SK-N-SH (cell line): Measurements from ENCODE around the gene LRRC51.

Experiments used
- GABPA ChIP-seq: IDR thresholded peaks from 2 replicates; pipeline ENCODE4 v1.4.0; 2012; ENCODE audit warnings: low read depth, mild to moderate bottlenecking
- RCOR1 ChIP-seq: fragments of 150-350 bp; IDR thresholded peaks from 2 replicates; pipeline ENCODE4 v1.6.1; 2017; ENCODE audit warnings: antibody characterized with exemption, low read length
- TCF12 ChIP-seq: IDR thresholded peaks from 2 replicates; pipeline ENCODE4 v1.4.0; 2012
- TEAD4 ChIP-seq: IDR thresholded peaks from 2 replicates; pipeline ENCODE4 v1.4.0; 2012; ENCODE audit warnings: mild to moderate bottlenecking, borderline replicate concordance; ENCODE audit not compliant: insufficient read depth
- TF ChIP-seq, protein P1 (sequence below): IDR thresholded peaks from 2 replicates; pipeline ENCODE4 v1.4.0; 2012; ENCODE audit warnings: low read depth, borderline replicate concordance
- TF ChIP-seq, protein P2 (sequence below): fragments of 200-600 bp; sonication (generic); IDR thresholded peaks from 2 replicates; pipeline ENCODE4 v1.6.1; 2017; ENCODE audit warnings: antibody characterized with exemption, mild to moderate bottlenecking, moderate library complexity
- TF ChIP-seq, protein P3 (sequence below): fragments of 150-350 bp; IDR thresholded peaks from 2 replicates; pipeline ENCODE4 v1.6.1; 2017; ENCODE audit warnings: antibody characterized with exemption, low read length, low read depth, borderline replicate concordance

DNA sequence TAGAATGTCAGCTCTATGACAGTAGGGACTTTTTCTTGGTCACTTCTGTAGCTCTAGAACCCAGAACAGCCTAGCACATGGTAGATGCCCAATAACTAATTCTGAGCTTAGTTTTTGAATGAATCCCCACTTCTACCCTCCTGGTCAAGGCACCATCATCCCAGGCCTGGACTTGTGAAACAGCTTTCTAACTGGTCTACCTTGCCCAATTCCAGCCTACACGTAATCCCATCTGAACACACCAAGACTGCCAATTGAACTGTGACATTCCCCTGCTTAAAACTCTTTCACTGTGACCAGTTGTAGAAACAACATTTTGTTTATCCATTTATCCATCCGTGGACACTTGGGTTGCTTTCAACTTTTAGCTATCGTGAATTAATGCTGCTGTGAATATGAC is 48.7 kb downstream of the LRRC51 start:
- TF ChIP-seq, protein P1, sequence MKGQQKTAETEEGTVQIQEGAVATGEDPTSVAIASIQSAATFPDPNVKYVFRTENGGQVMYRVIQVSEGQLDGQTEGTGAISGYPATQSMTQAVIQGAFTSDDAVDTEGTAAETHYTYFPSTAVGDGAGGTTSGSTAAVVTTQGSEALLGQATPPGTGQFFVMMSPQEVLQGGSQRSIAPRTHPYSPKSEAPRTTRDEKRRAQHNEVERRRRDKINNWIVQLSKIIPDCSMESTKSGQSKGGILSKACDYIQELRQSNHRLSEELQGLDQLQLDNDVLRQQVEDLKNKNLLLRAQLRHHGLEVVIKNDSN, result no peak
- TF ChIP-seq, protein P2, sequence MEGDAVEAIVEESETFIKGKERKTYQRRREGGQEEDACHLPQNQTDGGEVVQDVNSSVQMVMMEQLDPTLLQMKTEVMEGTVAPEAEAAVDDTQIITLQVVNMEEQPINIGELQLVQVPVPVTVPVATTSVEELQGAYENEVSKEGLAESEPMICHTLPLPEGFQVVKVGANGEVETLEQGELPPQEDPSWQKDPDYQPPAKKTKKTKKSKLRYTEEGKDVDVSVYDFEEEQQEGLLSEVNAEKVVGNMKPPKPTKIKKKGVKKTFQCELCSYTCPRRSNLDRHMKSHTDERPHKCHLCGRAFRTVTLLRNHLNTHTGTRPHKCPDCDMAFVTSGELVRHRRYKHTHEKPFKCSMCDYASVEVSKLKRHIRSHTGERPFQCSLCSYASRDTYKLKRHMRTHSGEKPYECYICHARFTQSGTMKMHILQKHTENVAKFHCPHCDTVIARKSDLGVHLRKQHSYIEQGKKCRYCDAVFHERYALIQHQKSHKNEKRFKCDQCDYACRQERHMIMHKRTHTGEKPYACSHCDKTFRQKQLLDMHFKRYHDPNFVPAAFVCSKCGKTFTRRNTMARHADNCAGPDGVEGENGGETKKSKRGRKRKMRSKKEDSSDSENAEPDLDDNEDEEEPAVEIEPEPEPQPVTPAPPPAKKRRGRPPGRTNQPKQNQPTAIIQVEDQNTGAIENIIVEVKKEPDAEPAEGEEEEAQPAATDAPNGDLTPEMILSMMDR, result no peak
- TF ChIP-seq GABPA (no peak), TCF12 (no peak), TEAD4 (no peak), RCOR1 (no peak)
- TF ChIP-seq, protein P3, sequence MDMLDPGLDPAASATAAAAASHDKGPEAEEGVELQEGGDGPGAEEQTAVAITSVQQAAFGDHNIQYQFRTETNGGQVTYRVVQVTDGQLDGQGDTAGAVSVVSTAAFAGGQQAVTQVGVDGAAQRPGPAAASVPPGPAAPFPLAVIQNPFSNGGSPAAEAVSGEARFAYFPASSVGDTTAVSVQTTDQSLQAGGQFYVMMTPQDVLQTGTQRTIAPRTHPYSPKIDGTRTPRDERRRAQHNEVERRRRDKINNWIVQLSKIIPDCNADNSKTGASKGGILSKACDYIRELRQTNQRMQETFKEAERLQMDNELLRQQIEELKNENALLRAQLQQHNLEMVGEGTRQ, result no peak
